HG03175 (cell line): ENCODE results near the gene TUBA3C.

Experiments used
- ATAC-seq: cut with Tn5 transposase; IDR thresholded peaks from one replicate; pipeline ENCODE4 v1.9.1; 2021; ENCODE audit warnings: mild to moderate bottlenecking, moderate library complexity; ENCODE audit not compliant: unreplicated experiment

The TUBA3C gene

DNA sequence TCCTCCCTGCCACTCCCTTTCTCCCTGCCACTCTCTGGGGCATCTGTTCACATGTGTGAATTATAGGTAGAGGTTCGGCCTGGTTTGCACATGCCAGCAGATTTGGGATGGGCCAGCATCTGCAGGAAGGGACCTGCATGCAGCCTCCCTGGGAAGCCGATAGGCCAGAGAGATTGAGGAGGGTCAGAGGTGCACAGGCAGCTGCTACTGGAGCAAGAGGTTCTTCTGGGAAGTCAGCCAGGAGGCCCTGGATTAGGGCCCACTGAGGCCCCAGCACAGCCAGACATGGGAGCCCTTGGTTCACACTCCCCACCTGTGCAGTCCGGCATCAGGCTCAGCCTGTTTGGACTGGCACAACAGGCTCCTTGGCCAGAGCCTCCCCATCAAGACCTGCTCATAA, 12.1 kb downstream of the TUBA3C start:
- no peak for ATAC-seq

DNA sequence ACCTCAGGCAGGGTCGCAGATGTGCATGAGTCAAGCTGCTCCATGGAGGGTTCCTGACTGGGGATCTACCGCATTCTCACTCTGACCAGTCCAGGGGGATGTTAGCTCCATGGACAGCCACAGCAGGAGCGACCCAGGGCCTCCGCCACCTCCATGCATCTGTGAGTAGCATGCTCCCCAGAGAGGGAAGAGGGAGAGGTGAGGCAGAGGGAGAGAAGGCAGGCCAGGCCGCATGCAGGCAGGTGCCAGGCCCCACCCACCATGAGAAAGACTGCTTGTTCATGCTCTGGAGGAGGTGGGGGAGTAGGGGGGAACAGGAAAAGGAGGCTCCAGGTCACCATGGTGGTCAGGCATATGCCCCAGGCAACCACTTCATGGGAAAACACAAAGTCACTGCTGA, 20.3 kb downstream of the TUBA3C start:
- ATAC-seq, result no peak

DNA sequence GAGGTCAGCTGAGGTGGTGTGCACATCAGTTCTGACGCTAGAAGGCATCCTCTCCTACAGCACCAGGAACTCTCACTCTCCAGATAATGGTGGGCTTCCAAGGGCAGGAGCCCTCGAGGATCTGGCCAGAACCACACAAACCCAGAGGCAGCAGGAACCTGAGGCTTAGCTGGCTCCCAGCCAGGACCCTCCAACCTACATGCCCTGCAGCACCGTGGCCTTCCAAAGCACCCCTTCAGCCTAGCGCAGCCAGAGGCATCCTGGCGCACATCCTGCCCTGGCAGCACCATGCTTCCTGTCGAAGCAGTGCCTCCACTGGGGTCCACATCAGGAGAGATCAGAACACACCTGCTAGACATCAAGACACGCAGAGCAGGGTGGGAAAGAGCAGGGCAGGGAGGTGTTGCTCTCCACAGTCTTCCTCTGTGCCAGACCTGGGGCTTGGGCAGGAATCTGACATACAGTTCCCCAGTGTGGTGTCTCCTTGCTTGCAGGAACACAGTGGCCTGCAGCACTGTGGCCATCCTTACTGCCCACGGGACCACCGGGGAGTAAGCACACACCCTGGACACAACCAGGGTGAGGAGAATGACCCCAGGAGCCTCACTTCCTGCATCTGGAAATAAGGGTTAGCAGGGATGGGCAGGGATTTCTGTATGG, 21.7 kb downstream of the TUBA3C start:
- ATAC-seq, result no peak

DNA sequence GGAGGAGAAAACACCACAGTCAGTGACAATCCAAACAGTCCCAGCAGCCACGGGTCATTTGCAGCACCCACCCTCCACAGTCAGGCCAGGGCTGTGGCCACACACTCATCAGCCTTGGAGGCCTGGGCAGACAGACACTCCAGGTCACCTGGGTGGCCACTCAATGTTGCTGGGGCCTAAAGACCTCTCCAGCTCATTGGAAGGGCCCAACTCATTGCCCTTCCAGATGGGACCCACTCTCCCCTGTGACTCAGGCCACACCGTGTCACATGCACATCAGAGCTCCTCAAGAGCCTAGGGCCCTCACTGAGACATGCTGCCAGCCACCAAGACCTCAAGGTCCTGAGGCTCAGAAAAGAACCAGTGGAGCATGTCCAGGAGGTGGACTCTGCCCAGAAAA, 22.4 kb downstream of the TUBA3C start:
- no peak for ATAC-seq

DNA sequence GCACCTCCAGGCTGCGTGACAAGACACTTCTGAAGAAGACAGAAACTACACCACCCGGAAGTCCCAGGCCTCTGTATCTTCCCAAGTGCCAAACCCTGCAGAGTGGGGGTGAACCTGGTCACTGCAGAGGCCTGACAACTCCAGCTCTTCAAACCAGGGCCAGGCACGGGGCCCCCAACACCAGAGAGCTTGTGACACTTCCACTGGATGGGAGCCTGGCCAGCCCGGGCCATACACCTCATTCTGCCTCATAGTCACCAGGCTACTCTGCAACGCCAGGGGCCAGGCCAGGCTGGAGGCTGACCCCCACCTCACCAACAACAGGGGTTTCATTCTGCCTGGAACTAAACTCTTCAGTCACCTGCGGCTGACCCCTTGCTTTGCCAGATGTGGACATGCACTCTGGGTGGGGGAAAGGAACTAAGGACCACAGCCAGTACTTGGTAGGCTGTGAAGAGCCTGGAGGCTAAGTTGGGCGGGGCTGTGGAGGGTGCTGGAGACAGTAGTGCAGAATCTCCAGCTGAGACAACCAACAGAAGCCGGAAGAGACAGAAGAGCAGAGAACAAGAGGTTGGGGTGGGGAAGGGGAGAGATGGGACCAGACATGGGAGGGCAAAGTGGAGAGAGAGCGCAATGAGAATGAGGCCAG, 23.0 kb downstream of the TUBA3C start:
- ATAC-seq, result no peak

DNA sequence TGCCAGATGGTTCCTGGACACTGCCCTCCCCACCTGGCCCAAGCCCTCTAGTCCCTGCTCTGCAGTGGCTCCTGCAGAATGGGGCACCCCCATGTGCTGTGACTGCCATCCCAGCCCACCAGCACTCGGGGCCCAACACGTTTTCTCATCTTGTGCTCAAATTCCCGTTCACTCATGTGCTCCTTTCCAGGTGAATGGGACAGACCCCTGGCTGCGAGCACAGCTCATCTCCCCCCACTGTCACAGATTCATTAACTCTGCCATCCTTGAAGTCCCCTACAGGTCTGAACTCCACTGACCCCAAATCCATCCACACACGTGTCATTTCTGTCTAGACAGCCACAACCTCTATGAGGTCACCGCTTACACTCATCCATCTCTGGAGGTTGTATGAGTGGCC, 23.6 kb downstream of the TUBA3C start:
- ATAC-seq, result no peak

DNA sequence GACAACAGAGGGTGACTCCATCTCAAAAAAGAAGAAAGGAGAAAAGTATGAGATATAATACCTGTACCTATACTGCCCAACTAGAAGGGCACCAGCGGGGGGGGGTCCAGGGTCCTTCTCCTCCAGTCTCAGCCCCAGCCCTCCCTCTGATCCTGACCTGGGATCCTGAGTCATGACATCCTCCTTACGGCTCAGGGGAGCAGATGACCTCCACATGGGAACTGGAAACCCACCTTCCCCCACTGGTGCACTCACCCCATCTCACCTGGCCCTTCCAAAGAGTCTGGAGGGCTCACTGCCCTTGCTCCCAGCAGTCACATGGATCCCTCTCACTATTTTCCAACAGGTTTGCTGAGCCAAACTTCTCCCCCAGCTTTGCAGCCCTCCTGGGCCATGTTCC, 24.2 kb downstream of the TUBA3C start:
- ATAC-seq, result no peak

DNA sequence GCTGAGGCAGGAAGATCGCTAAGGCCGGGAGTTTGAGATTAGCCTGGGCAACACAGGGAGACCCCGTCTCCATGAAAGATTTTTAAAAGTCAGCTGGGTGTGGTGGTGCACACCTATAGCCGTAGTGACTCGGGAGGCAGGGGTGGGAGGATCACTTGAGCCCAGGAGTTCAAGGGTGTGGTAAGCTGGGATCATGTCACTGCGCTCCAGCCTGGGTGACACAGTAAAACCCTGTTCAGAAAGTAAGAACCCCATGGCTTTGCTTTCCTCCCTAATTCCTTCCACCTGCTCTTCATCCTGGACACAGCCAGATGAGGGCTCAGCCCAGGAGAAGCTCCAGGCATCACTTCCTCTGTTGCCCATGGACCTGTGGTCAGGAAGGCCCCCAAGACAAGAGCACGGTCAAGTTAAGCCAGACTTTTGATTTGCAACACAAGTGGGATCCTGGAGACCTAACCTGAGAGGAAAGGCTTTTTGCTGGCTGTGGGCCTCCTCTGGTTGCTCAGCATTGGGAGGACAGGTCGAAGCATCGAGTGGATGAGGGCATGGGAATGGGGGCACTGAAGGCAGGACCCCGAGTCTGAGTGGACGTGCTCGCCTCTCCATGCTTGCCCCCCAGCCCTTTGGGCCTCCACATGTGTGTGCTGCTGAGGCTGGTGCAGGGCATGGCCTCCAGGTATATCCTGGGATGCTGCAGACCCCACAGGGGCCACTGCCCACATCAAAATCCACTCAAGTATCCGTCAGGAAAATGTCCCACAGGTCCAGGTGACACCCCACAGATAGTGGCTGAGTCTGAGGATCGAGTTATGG, 25.4 kb downstream of the TUBA3C start:
- no peak for ATAC-seq

DNA sequence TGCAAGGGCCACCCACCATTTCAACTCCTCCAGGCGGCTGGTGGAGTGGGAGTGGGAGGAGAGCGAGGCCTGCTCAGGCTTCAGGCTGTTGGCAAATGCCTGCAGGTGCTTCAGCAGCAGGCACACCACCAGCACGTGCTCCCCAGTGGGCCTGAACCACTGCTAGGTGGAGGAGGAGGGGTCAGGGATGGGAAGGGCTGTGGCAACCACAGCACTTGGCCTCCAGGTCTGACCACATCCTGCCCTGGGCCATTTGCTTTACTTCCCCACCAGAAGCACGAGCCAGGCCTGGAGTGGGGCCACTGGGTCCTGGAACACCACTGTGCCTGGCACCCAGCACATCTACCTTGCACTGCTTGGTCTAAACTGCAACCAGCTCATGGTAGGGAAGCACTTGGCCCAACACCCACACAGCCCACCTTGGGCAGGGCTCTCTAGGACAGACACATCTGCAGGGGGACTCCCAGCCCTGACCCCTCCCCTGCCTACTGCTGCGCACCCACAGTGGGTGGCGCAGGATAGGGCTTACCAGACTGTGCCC, 26.2 kb downstream of the TUBA3C start:
- no peak for ATAC-seq

DNA sequence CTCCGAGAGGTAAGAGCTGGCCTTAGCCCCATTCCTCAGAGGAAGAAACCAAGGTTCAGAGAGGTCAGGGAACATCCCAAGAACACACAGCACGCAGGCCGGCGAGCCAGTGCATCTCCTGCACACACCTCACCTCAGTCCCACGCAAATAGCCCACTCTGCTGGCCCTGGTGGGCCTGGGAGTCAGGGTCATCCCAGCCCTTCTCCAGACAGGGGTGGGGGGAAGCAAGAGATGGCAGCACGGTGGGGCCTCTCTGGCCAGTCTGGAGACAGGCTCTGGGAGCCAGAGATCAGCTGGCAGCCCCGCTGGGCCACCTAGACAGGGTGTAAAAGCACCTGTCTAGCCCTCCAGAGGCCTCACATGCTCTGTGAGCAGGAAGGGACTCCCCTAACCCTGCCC, 26.8 kb downstream of the TUBA3C start:
- ATAC-seq, result no peak

DNA sequence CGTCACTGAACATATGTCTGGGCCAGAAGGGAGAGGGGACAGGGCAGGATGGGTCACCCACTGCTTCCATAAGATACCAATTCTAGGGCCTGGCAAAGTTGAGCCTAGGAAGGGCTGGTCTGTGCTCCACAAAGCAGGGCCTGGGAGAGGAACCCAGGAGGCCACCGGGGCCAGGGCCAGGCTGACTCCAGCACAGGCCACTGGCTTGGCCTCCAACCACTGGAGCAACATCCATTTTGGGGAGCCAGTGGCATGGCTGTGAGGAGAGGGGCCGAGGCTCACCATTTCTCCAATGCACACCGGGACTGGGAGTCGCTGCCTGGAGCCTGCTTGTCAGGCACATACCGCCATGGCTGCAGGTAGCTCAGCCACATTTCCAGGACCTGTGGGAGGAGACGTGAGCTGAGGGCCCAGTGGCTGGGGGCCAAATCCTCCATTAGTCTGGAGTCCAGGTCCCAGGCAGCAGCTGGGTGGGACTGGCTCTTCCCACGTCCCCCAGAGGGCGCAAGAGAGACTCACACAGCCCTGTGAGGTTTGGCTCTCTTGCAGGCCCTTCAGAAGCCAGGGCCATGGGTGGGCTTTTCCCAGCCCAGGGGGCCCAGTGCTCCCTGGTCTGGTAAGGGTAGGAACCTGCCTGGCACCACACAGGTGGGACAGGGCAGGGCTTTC, 27.7 kb downstream of the TUBA3C start:
- no peak for ATAC-seq

DNA sequence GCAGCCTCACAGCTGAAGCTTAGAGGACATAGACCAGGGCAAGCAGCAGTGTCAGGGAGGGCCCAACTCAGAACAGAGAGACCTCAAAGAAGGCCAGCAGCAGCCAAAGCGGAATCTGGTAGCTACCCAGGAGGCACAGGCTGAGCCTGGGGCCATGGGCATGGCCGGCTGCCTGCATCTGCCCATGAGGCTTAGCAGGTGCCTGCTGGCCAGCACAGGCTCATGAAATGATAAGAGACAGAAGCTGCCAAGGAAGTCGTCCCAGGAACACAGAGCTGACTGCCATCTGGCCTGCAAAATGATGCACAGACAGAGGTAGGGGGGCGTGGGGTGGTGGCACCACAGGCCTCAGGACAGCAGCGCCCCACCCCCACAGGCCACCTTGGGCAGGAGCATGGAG, 29.2 kb downstream of the TUBA3C start:
- no peak for ATAC-seq

DNA sequence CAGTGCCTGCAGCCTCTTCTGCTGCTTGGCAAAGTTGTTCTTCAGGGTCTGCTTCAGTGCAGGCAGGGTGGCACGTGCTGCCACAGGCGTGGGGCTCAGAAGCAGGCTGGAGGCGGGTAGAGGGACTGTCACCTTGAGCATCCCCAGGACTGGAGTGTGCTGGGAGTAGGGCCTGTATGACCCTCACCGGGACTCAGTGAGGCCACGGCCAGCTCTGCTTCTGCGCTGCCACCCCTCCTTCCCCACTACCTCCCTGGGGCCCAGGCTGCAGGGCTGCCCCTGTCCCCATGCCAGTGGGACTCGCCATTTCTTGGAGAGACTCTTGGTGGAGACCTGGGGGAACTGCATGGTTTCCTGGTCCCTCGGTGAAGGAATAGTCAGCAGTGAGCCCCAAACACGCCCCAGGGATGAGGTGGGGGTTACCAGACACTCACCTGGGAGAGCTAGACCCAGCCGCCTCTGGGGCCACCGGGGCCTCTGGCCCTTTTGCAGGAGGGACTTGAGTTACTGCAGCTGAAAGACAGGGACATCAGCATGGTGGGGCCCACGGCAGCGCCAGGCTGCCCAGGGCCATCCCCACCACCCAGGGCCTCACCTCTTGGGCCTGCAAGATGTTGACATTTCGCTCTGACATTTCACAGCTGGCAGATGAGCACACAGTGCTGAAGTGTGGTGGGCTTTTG, 29.9 kb downstream of the TUBA3C start:
- no peak for ATAC-seq

DNA sequence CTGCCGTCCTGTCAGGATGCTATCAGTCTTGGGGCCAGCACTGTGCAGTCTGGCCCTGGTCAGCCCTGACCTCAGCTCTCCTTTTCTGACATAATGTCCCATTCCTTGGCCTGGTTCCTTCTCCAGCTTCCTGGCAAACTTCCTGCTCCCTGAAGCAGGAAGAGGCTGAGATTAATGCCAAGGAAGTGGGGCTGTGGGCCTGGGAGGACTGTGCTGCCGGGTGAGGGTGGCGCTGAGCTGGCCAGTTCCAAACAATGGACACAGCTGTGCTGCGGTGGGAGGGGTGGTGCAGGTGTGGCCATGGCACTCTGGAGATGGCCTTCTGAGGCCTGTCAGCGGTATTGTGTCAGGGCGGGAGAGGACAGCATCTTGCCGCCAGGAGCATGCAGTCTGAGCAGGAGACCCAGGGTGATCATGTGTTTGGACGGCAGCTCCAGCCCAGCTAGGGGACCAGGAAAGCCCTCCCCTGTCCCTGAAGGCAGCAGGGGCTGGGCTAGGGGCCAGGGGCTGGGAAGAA, 30.9 kb downstream of the TUBA3C start:
- no peak for ATAC-seq

DNA sequence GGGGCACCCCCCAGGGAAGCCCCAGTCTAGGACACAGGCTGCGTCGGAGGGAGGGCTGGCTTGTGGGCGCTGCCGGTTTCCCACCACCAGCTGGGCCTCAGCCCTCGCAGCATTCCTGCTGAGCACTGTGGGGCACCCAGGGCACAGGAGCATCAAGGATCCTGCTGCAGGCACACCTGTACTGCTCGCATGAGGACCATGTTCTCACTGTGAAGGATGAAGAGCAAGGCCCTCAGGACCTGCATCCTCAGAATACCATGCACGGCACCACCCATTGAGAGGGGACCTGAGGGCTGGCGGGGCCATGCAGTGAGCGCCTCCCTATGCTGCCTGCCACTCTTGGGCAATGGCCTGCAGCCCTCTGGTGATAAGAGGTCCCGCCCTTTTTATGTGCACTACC, 31.4 kb downstream of the TUBA3C start:
- ATAC-seq, result no peak

DNA sequence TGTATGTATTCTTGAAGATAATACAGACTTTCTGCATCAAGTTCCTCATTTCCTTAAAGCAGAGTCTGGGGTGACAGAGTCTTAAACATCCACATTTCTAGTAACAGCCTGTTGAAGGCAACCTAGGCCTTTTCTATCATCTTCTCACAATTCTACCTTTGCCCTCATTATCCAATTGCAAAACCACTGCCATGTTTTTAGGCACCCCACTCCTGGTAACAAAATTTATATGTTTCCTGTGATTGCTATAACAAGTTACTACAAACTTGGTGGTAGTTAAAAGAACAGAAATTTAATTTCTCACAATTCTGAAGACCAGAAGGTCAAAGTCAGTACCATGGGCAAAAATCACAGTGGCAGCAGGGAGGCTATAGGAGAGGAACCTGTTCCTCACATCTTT, 33.1 kb downstream of the TUBA3C start:
- no peak for ATAC-seq
